Heart left ventricle (tissue), 16 donors: ENCODE results near the gene FBXO3. TPM values are rescaled to one million over a fixed set of nuclear protein-coding genes. Genes with fewer than 3 reads are reported as not detected.
A peak's percentile ranks its signal among the peaks of the same experiment; 100 is the strongest.

Experiments
- ATAC-seq, 4 donors: fragments of 200-7000 bp; cut with Tn5 transposase; one replicate each; pipeline ENCODE4 v1.9.1; 2020 to 2022; ENCODE audit warnings: moderate library complexity in 4 of 4, mild to moderate bottlenecking in 3 of 4, moderate number of reproducible peaks in 1 of 4
- DNase-seq, 5 donors: peaks; one replicate each; pipeline ENCODE4 v3.0.0-alpha.2; 2020
- H3K27ac ChIP-seq, 12 donors: fragments of 200-600 bp; sonication (generic) in 4 of 12; one replicate each; pipeline versions ENCODE4 v1.5.0 to v1.8.0; 2016 to 2022; ENCODE audit warnings: mild to moderate bottlenecking in 2 of 12
- H3K27me3 ChIP-seq, 9 donors: fragments of 200-600 bp; sonication (generic) in 2 of 9; one replicate each; pipeline versions ENCODE4 v1.5.1 to v1.8.0; 2016 to 2022; ENCODE audit warnings: mild to moderate bottlenecking in 3 of 9
- H3K36me3 ChIP-seq, 9 donors: fragments of 200-600 bp; sonication (generic) in 2 of 9; one replicate each; pipeline versions ENCODE4 v1.5.0 to v1.8.0; 2018 to 2022; ENCODE audit warnings: mild to moderate bottlenecking in 2 of 9
- H3K4me1 ChIP-seq, 12 donors: fragments of 200-600 bp; sonication (generic) in 4 of 12; one replicate each; pipeline versions ENCODE4 v1.5.0 to v1.8.0; 2016 to 2022; ENCODE audit warnings: mild to moderate bottlenecking in 3 of 12
- H3K4me3 ChIP-seq, 12 donors: fragments of 200-600 bp; sonication (generic) in 4 of 12; one replicate each; pipeline versions ENCODE4 v1.5.0 to v1.8.0; 2017 to 2022; ENCODE audit warnings: mild to moderate bottlenecking in 9 of 12, moderate library complexity in 4 of 12
- H3K9me3 ChIP-seq, 12 donors: fragments of 200-600 bp; sonication (generic) in 4 of 12; one replicate each; pipeline versions ENCODE4 v1.5.0 to v1.8.0; 2016 to 2022; ENCODE audit warnings: mild to moderate bottlenecking in 1 of 12
- CTCF ChIP-seq, 12 donors: fragments of 200-600 bp; sonication (generic) in 4 of 12; IDR thresholded peaks; one replicate each; pipeline versions ENCODE4 v1.5.0 to v1.8.0; 2018 to 2022; ENCODE audit warnings: antibody characterized with exemption in 12 of 12, mild to moderate bottlenecking in 5 of 12
- POLR2A ChIP-seq, 2 donors: fragments of 450-650 bp; IDR thresholded peaks; one replicate each; pipeline ENCODE4 v1.6.1; 2017; ENCODE audit warnings: antibody characterized with exemption in 2 of 2, mild to moderate bottlenecking in 2 of 2, moderate library complexity in 2 of 2
- WGBS, 4 donors: extraction: QIAGEN DNeasy Blood & Tissue Kit in 2 of 4; methylation state at CpG; one replicate each; pipeline versions ENCODE4 v1.1.5 to v1.1.7; 2013 to 2018; 5-methylcytosine and 5-hydroxymethylcytosine counted together
- intact Hi-C, 10 donors: fragments of 100-400 bp; cut with DNase I; formaldehyde crosslinking; loops; one replicate each; pipeline versions ENCODE4 v1.11.1 to v1.14.2; 2022
- polyA plus RNA-seq, 2 donors: library from polyadenylated mRNA; stranded (reverse); fragments of 200-250 nt; gene quantifications; one replicate each; pipeline ENCODE4 v1.2.3, GENCODE V29; 2013
- total RNA-seq, 9 donors: library from RNA; depleted of rRNA in 2 of 9; stranded (reverse); fragments of >200 nt in 2 of 9; fragmentation: NEBNext Ultra II Directional in 3 of 9; extraction: Animal tissue kit (Norgen Biotek cat#: 25700) in 3 of 9; gene quantifications; one replicate each; pipeline versions ENCODE4 v1.1.0 to v1.2.4, GENCODE V29; 2016 to 2023
- donor health status: ischemic (EF 13 %, LVEDD 7.1; RV severe dilation, severe dysfunction).
- donor health status: healthy with polysubstance abuse.
- donor health status: DM: no; HTN: yes; CAD: no.
- donor health status: DM: no; HTN: no; CAD: no.
- donor health status: ischemic (EF 25% LVEDD 6.9; RV normal size, moderate dysfunction).
- donor health status: ischemic (EF 25% LVEDD 5.7; RV mildly dilated, moderate dysfunction).
- donor health status: healthy.
- donor health status: DM: yes; HTN: yes; CAD: no.
- donor health status: ischemic (EF 35%, LVEDD 5.7; RV mildly dilated, moderate dysfunction).
- donor health status: nonischemic (EF 11% LVEDD 7.7; RV severe dilation, severe dysfunction).
- donor health status: DM: yes; HTN: yes; CAD: no.
- donor health status: PGD.
- donor health status: ischemic (EF 29% LVEDD 5.4; RV normal size, mild dysfunction).
- donor health status: nonischemic (EF 23%, LVEDD 6.1; RV moderate dilation, normal function).

Gene FBXO3
- total and polyA plus RNA-seq, 11 donors = 25.7 to 72.8 (median 49.8) TPM

DNA sequence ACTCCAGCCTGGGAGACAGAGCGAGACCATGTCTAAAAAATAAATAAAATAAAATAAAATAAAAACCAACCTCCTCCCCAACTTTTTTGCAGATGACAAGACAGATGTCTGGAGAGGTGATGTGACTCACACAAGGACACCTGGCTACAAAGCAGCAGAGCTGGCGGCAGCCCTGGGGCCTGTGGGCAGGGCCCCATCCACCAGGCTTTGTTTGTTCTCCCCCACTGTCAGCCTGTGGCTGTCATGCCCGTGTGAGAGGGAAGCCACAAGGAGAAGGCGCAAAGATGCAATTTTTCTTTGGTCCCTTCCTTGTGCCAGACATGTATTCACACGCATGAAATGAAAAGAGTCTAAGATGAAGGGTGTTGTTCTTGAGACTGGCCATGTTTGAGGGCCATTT lies 54.7 kb downstream of the FBXO3 start:
- ATAC-seq = no peak
- 82 to 85% (median 82%) methylated on average over 5 of the region's 5 CpGs for WGBS, 4 donors

GRCh38 chr11:33718440-33718839 lies 55.9 kb downstream of the FBXO3 start:
- WGBS, 4 donors = 69 to 82% (median 73%) methylated on average over 2 of the region's 2 CpGs
- no peak for ATAC-seq
- peak overlapping the region in 4 of 12 donors; percentile 27 to 96 (median 63) for H3K27ac ChIP-seq
- H3K4me1 ChIP-seq = peaks cover 23 to 95% (median 68%) of the 10 kb centered on the region in 12 donors
- DNase-seq = no peak
- intact Hi-C loops = no loop called here
- TF ChIP-seq POLR2A (IDR thresholded peaks at IDR 0.05) (no peak), CTCF (IDR thresholded peaks at IDR 0.05) (no peak)
- no peaks in the 10 kb centered on the region for H3K9me3 ChIP-seq
- H3K4me3 ChIP-seq = no peak overlapping the region
- no peaks in the 10 kb centered on the region for H3K27me3 ChIP-seq
- H3K36me3 ChIP-seq = peaks cover 3 to 90% (median 85%) of the 10 kb centered on the region in 9 donors

More for the DNA sequence above, 54.7 kb downstream of the FBXO3 start:
- no peak for TF ChIP-seq CTCF (IDR thresholded peaks at IDR 0.05)
- no peak for TF ChIP-seq POLR2A (IDR thresholded peaks at IDR 0.05)
- Histone ChIP-seq H3K4me3 (no peak overlapping the region), H3K27me3 (no peaks in the 10 kb centered on the region), H3K9me3 (no peaks in the 10 kb centered on the region), H3K27ac (peak overlapping the region in 7 of 12 donors; percentile 23 to 96 (median 93)), H3K36me3 (peaks cover 3 to 78% (median 73%) of the 10 kb centered on the region in 9 donors), H3K4me1 (peaks cover 28 to 95% (median 76%) of the 10 kb centered on the region in 12 donors)
- no peak for DNase-seq
- intact Hi-C loops = no loop called here

DNA sequence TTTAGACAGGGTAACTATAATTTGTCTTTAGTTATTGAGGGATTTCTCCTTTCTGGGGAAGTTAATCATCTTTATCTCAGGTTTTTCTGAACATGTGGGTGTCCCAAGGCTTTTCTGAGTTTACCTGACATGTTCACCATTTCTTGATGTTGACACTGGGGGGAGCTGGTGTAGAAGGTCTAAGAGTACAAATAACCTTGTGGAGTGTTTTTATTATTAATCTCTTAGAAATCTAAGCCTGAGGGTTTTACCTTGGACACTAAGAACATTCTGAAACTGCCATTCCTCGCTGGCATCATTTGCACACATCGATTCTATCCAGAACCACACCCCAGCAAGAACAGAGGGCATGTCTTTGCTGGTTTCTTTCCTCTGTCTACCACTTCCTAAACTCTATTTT lies 58.1 kb downstream of the FBXO3 start:
- intact Hi-C loops = no loop called here
- TF ChIP-seq CTCF (IDR thresholded peaks at IDR 0.05) = peak; percentile 8 to 63 (median 36)
- no peak for TF ChIP-seq POLR2A (IDR thresholded peaks at IDR 0.05)
- Histone ChIP-seq H3K9me3 (no peaks in the 10 kb centered on the region), H3K4me3 (no peak overlapping the region), H3K36me3 (peaks cover 3 to 100% (median 98%) of the 10 kb centered on the region in 9 donors), H3K27ac (peak overlapping the region; percentile 27 to 81 (median 67)), H3K4me1 (peaks cover 3 to 90% (median 56%) of the 10 kb centered on the region in 12 donors), H3K27me3 (no peaks in the 10 kb centered on the region)
- 59 to 75% (median 63%) methylated on average over 2 of the region's 2 CpGs for WGBS, 4 donors
- ATAC-seq (peak in 1 of 4 donors; percentile 46), DNase-seq (no peak)

DNA sequence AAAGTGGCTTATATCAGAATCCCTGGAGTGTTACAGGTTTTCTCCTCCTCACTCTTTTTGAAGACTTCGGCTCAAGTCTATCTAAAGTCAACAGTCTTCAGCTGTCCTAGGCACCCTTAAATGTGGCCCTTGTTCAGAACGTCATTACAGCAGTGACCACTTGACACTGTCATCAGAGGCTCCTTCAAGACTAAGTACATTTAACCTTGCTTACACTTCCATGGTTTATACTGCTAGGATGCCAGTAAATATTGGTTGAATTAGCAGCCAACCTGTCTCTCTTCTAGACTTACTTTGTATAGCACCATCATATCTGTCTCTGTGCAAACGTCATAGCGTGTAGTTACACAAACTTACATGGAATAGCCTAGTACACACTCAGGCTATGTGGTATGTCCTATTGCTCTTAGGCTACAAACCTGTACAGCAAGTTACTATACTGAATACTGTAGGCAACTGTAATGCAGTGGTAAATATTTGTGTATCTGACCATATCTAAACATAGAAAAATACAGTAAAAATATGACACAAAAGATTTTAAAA lies 60.4 kb downstream of the FBXO3 start:
- H3K4me1 ChIP-seq = peaks cover 4 to 83% (median 45%) of the 10 kb centered on the region in 12 donors
- no peaks in the 10 kb centered on the region for H3K27me3 ChIP-seq
- H3K36me3 ChIP-seq = peaks cover 0 to 100% (median 94%) of the 10 kb centered on the region in 9 donors
- intact Hi-C loops = no loop called here
- DNase-seq (no peak), ATAC-seq (peak in 3 of 4 donors; percentile 19 to 66 (median 60))
- 49 to 56% (median 52%) methylated on average over 4 of the region's 4 CpGs for WGBS, 4 donors
- peak overlapping the region in 9 of 12 donors; percentile 2 to 80 (median 38) for H3K27ac ChIP-seq
- H3K9me3 ChIP-seq = no peaks in the 10 kb centered on the region
- H3K4me3 ChIP-seq = no peak overlapping the region
- TF ChIP-seq CTCF (IDR thresholded peaks at IDR 0.05) (no peak), POLR2A (IDR thresholded peaks at IDR 0.05) (no peak)
